Measurements from ENCODE around the gene NAA11. TPM values are rescaled to one million over a fixed set of nuclear protein-coding genes. Genes with fewer than 3 reads are reported as not detected.

The NAA11 gene
- total RNA-seq, result not detected

DNA sequence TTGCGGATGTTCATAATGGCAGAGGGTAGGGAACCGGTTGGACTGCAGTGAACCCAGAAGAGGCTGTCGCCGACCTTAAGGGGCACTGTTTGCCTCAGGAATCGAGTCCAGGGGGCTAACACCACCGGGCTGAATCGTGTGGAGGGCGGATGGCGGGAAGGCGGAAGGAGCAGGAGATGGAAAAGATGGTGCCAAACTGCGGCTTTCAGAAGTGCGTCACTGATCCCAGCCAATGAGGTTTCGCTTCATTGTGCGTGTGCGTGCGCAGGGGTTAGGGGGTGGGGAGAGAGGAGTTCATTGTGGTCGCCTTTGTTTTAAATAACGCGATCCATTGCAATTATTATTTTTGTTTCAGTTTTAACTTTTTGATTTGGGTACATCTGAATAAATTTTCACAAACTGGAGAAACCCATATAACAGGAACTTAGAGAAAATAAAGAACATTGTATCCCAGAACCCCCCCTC lies at the start of gene NAA11:
TSS of gene NAA11 (minus strand) at position 198 of the 465 bp plus-strand sequence. CDS start at position 14, 184 bp downstream.
- CTCF ChIA-PET, result no interaction called here
- POLR2A ChIA-PET, result no interaction called here

DNA sequence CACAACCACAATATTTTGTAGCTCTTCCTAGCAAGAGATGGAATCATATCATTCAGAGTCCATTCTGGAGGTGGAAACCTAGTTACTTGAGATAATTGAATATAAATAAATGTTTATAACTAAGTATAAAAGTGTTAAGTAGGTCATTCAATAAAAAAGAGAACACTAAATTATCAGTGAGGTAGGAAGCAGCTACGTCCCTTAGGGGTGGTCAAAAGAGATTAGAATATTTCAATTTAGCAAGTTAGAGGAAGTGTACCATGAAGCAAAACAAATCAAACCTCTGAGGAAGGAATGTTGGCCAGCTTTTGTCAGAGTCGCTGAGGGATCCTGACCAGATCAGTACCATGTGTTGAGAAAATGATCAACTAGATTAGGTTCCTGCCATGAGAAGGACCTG lies 44.2 kb upstream of the NAA11 start:
- ChIA-PET CTCF (no interaction called here), POLR2A (no interaction called here)

DNA sequence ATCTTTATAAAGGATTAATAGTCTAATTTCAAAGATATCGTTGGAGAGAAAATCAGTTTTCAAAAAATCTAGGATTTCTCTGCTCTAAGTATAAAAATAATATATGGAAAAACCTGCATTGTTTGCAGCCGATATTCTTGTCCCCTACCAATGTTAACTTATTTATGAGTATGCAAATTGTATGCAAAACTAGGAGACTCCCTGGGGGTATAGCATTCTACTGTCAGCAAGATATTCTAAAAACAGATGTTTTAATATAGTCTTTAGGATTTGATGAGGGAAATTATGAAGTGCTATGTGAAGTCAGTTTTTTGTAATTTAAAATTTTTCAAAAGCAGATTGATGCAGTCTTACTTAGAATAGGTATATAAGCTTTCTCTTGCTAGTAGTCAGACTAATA lies 41.2 kb upstream of the NAA11 start:
- ChIA-PET POLR2A (no interaction called here), CTCF (no interaction called here)

DNA sequence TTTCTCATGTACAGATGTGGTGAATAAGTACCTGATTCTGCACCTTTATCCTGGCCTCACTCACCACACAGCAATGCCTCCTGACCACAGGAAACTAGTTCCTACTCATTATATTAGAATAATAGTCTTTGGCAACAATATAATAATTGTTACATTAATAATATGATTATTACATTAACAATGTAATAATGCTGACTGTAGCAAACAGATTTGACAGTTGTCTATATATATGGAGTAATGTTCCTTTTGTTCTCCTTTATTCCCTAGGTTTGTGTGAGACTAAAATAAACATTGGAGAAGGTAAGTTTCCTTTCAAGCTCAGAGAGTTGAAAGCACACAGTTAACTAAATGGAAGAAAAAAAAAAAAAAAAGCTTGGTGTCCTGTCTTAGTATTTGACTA lies 40.6 kb upstream of the NAA11 start:
- ChIA-PET CTCF (no interaction called here), POLR2A (no interaction called here)

DNA sequence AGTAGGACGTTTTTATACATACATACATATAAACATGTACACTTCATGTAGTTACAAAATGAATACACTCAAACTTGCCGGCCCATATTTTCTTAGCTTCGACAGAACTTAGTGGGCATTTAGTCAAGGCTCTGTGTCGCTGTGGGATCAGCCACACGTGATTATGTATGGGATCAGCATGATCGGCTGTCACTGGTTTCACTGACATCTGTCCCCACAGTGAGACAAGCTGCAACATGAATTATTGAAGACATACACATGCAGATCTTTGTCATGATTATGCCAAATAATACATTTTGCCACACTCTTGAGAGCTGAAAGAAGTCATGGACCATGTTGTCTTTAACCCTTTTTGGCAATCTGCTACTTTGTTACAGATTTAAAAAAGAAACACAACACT lies 38.2 kb upstream of the NAA11 start:
- ChIA-PET CTCF (no interaction called here), POLR2A (no interaction called here)

DNA sequence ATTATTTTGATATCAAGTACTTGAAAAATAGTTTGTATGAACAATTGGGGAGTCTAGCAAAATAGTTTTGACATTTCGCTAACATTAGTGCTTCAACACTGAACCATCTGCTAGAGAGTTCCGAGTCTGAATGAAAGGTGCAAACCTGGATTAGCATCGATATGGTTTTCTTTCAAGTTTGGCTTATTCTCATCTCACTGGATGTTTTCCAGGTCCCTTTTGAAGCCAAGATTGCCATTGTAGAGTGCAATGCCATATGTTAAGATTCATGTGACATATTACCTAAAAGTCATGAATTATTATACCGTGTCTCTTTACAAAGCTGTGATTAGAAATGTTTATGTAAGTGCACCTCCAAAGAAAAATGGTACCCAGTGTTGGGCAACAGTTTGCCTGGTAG lies 36.8 kb upstream of the NAA11 start:
- ChIA-PET CTCF (no interaction called here), POLR2A (no interaction called here)

DNA sequence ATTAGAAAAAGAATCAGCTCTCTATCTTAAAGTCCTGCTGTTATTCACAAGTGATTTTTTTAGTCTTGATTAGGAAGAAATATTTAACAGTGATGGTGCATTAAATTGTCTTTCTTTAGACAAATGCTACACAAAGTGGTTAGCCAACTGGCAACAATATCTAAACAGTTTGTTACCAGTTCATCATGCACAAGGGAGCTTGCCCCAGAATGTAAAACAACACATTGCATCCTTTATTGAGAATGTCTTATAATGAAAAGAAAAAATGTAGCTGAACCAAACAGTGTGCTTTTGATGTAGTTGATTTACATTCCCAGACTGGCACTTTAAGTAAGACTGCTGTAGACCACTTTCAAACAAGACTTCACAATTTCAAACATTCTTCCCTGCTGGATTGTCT lies 34.1 kb upstream of the NAA11 start:
- CTCF ChIA-PET, result no interaction called here
- POLR2A ChIA-PET, result no interaction called here

DNA sequence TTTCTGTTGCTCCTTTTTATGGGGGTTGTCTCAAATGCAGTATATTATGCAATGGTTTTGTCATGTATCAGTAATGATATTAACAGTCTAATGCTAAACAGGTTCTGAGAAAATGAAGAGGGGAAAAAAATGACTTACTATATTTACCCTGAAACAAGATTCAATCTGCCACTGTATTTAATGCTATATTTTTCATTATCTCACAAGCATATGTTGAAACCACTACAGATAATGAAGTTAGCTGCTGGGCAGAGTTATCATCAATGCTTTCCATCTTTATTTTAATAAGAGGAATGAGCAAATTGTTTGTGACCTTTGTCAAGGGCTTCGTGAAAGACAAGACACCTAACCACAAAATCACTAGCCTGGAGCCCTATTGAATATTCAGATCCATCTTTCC lies 32.6 kb upstream of the NAA11 start:
- POLR2A ChIA-PET, result no interaction called here
- CTCF ChIA-PET, result no interaction called here

DNA sequence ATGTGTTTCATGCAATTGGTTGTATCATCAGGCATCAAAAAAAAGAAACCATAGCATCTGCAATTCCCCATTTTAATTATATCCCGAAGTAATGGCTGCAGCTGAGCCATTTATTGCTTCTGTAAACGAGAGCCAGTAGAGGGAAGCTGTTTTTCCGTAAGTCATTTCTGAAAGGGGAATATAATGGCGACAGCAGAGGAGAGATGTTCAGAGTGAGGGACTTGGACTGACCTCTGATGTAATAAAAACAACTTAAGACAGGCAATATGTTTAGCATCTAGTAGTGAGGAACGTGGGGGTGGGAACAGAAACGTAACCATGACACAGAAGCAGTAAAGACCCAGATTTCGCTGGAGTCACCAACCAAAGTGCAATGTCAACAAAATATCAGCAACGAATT lies 31.5 kb upstream of the NAA11 start:
- POLR2A ChIA-PET, result no interaction called here
- CTCF ChIA-PET, result no interaction called here

DNA sequence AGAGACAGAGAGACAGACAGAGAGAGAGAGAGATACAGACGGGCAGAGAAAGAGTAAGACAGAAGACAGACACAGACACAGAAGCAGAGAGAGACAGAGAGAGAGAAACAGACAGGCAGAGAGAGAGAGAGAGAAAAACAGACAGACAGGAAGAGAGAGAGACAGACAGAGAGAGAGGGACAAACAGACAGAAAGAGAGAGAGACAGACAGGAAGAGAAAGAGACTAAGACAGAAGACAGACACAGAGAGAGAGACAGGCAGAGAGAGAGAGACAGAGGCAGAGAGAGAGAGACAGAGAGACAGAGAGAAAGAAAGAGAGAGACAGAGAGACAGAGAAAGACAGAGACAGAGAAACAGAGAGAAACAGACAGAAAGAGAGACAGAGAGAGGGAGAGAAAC lies 27.2 kb upstream of the NAA11 start:
- ChIA-PET POLR2A (no interaction called here), CTCF (no interaction called here)

DNA sequence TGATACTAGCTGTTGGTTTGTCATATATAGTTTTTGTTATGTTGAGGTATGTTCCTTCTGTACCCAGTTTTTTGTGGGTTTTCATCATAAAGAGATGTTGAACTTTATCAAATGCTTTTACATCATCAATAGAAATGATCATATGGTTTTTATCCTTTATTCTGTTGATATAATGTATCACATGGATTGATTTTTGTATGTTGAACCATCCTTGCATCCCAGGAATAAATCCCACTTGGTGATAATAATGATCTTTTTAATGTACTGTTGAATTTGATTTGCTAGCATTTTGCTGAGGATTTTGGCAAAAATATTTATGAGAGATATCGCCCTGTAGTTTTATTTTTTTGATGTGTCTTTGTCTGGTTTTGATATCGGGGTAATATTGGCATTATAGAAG lies 22.5 kb upstream of the NAA11 start:
- CTCF ChIA-PET, result no interaction called here
- POLR2A ChIA-PET, result no interaction called here

DNA sequence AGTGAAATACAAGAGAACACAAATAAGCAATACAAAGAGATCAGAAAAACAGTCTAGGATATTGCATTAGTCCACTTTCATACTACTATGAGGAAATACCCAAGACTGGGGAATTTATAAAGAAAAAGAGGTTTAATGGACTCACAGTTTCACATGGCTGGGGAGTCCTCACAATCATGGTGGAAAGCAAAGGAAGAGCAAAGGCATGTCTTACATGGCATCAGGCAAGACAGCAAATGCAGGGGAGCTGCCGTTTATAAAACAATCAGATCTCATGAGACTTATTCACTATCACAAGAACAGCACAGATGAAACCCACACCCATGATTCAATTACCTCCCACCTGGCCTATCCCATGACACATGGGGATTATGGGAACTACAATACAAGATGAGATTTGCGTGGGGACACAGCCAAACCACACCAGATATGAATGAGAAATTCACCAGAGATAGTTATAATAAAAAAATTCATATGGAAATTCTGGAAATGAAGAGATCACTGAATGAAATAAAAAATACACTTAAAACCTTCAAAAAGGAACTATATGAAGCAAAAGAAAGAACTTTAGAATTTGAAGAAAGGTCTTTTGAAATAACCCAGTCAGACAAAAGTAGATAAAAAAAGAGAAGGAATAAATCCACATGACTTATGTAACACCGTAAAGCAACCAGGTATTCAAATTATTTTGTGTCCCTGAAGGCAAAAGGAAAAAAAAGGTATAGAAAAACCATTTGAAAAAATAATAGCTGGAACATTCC lies 16.2 kb upstream of the NAA11 start:
- ChIA-PET CTCF (no interaction called here), POLR2A (no interaction called here)

DNA sequence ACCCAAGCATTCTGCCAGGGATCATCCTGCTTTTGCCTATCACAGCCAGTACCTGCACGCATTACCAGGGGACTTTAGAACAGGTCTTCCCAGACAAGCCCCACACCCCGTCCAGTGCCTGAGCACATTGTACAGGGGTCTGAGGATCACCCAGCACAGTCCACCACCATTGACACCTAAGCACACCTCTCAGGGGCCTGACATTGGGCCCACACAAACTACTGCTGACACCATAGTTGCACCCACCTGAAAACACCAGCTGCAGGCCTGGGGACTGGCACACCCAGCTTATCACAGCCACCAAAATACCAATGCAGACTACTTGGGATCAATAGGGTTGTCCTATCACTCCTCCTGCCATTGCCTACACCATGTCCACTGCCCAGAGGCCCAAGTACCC lies 14.7 kb upstream of the NAA11 start:
- CTCF ChIA-PET, result no interaction called here
- POLR2A ChIA-PET, result no interaction called here

DNA sequence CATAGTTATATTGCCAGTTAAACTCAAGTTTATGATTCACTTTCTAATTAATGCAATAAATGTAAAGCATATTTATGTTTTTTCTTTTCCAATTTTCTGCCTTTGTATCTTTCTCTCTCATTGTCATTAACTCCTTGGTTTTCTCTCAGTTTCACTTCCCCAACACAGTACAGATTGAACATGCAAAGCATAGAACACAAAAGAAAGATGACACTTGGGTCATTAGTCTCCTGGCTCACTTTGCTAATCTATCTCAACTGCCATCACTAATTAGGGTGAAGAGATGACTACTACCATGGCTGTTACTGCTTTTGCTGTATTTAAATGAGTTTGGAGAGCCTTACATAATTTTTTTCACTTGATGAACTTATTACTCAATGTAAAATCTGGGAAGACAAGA lies 12.3 kb upstream of the NAA11 start:
- CTCF ChIA-PET, result no interaction called here
- POLR2A ChIA-PET, result no interaction called here

DNA sequence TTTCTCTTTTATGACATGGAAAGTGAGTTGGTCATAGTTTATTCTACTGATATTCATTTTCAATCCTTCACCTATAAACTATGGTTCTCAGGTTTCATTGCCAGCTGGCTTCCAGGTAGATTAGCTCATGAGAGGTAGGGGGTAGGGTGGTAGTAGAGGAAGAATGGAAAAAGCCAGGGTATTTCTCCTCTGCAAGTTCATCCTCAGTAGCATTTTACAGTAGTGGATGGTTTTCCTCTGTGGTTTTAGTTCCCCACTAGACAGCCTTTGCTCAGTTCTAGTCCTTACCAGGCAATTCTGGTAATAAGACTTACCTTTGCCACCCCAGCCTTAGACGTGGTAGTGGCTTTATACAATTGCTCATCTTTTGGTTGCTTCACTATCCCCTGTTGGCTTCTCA lies 8.9 kb upstream of the NAA11 start:
- CTCF ChIA-PET, result no interaction called here

DNA sequence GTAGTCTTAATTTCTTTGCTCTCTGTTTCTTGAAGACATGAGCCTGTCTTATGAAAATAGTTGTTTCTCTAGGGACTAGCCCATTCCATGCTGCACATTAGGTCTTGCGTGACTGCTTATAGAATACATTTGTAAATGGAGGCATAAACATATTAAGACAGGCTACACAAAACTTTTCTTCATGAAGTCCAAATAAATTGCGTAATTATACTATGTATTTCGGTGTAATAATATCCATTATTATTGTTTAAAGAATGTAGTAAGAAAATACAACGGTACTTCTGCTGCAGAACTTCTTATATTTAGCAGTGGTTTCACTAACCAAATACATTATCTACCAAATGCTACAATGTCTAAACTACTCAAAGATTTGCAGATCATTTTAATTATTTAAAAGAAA lies 8.5 kb upstream of the NAA11 start:
- CTCF ChIA-PET, result no interaction called here
- POLR2A ChIA-PET, result no interaction called here

More for the DNA sequence above, 8.9 kb upstream of the NAA11 start:
- POLR2A ChIA-PET, result no interaction called here

DNA sequence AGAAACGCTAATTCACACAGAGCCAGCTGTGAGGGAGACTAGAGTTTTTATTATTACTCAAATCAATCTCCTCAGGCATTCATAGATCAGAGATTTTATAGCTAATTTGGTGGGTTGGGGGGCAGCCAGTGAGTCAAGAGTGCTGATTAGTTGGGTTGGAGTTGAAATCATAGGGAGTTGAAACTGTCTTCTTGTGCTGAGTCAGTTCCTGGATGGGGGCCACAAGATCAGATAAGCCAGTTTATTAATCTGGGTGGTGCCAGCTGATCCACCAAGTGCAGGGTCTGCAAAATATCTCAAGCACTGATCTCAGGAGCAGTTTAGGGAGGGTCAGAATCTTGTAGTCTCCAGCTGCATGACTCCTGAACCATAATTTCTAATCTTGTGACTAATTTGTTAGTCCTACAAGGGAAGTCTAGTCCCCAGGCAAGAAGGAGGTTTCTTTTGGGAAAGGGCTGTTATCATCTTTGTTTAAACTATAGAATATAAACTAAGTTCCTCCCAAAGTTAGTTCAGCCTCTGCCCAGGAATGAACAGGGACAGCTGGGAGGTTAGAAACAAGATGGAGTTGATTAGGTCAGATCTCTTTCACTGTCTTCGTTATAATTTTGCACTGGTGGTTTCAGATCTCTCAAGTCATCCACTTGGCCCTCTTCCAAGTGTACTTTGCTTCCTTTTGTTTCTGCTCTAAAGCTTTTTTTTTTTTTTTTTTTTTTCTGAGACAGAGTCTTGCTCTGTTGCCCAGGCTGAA lies 5.4 kb upstream of the NAA11 start:
- ChIA-PET CTCF (no interaction called here), POLR2A (no interaction called here)

DNA sequence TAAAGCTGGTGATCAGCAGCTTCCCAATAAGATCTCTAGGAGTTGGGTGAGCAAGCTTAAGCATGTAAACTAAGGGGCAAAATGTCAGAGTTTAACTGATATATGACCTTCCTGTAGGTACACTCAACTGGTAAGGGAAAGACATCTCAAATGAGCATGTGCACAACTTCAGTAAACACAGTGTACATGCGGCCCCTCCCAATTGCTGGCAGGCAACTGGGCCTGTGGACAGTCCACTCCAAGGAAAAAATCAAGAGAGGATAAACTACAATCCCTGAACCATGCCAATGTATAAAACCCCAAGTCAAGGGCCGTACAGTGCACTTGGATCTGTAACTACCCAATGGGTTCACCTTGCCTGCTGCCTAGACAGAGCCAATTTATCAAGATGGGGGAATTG lies 4.9 kb upstream of the NAA11 start:
- POLR2A ChIA-PET, result no interaction called here
- CTCF ChIA-PET, result no interaction called here

DNA sequence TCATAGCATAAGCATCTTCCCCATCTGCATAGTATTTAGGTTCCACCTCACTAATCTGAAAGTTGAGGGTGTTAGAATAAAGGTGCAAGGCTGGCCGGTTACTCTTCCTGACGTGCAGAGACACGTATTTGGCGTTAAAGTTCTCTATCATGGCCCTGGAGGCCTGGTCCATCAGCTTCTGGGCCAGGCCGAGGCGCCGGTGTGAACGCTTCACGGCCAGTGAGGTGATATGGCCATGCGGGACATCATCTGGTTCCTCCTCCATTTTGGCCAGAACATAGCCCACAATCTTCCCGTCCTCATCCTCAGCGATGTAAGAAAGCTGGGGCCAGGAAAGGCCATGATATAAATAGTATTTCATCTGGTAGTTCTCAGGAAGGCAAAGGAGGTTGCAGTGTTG lies 425 bp downstream of the NAA11 start:
- CTCF ChIA-PET, result no interaction called here
- POLR2A ChIA-PET, result no interaction called here

DNA sequence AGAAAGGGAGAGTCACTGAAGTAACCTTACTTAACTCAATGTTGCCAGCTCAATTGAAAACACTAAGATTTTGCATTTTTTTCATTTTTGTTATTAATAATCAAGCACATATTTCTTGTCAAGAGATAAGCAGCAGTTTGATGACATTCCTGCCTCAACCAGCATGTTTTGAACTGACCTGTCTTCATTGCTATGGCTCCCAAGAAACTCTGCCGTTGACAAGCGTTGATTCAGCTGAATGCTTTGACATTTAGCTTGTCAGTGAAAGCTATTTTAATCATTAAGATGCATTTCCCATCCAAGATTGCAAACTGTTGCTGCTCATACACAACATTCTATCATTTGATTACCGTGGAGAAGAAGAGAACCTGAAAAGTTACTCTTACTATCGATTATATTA lies 5.9 kb downstream of the NAA11 start:
- ChIA-PET POLR2A (no interaction called here), CTCF (no interaction called here)

DNA sequence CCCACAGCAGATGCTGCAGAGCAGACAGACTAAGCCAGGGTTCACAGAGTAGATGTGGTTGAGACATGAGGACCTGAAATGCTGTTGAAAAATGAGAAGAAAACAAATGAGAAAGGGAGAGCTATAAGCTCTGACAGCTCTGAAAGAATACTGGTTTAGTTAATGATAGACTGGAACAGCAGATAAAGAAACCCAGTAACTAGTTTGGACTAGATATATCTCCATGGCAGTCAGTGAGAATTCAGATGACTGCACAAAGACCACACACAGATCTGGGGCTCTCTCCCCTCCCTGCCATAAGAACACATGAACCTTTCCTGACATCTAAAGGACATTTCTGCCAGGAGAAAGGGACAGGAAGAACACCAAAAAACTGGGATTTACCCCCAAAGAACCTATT lies 8.2 kb downstream of the NAA11 start:
- ChIA-PET POLR2A (no interaction called here), CTCF (no interaction called here)

DNA sequence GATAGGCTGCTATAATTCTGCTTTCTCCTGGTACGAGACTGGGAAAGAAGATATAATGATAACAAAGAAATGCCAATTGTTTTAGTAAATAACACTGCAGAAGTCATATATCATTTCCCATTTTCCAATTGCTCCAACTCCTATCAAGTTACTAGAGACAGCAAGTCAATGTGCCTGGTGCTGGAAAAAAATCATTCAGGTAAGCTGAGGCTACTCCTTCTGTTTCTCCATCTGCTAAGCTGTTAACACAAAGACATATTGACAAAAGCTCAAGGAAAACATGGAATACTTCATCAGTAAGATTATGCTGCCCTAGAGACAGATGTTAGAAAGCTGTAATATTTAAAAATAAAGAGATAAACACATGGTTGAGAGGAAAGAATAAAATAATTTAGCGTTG lies 10.0 kb downstream of the NAA11 start:
- ChIA-PET POLR2A (no interaction called here), CTCF (no interaction called here)

Data from activated CD8-positive, alpha-beta memory T cell treated with anti-CD3 and anti-CD28 coated beads for 36 hours (primary cell).